DND-41 (cell line): ENCODE data around the gene OGFR.

Experiments
- CTCF ChIP-seq: IDR thresholded peaks from 2 replicates; pipeline ENCODE4 v1.5.1; 2012; ENCODE audit warnings: borderline replicate concordance, low read length, moderate library complexity, mild to moderate bottlenecking; ENCODE audit not compliant: poor library complexity, severe bottlenecking; ENCODE audit errors: extremely low read depth
- EZH2 ChIP-seq: IDR thresholded peaks from 3 replicates; pipeline ENCODE4 v1.6.1; 2012; ENCODE audit warnings: borderline replicate concordance, low read depth, mild to moderate bottlenecking, moderate library complexity, low read length, inconsistent platforms; ENCODE audit not compliant: severe bottlenecking

- no peak for TF ChIP-seq CTCF
- TF ChIP-seq EZH2, result no peak
Measured at GRCh38 chr20:62778601-62779416, 25.8 kb upstream of the OGFR start.
